ENCODE results near the gene SPATA9. TPM values are rescaled to one million over a fixed set of nuclear protein-coding genes. Genes with fewer than 3 reads are reported as not detected.
A peak's percentile ranks its signal among the peaks of the same experiment; 100 is the strongest.

Gene SPATA9
- total RNA-seq, 1 experiment from 2014 or later = not detected

GRCh38 chr5:95626701-95627100, 56.1 kb downstream of the SPATA9 start:
- TF ChIP-seq, protein P1, sequence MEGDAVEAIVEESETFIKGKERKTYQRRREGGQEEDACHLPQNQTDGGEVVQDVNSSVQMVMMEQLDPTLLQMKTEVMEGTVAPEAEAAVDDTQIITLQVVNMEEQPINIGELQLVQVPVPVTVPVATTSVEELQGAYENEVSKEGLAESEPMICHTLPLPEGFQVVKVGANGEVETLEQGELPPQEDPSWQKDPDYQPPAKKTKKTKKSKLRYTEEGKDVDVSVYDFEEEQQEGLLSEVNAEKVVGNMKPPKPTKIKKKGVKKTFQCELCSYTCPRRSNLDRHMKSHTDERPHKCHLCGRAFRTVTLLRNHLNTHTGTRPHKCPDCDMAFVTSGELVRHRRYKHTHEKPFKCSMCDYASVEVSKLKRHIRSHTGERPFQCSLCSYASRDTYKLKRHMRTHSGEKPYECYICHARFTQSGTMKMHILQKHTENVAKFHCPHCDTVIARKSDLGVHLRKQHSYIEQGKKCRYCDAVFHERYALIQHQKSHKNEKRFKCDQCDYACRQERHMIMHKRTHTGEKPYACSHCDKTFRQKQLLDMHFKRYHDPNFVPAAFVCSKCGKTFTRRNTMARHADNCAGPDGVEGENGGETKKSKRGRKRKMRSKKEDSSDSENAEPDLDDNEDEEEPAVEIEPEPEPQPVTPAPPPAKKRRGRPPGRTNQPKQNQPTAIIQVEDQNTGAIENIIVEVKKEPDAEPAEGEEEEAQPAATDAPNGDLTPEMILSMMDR (IDR thresholded peaks at IDR 0.05; ENCODE audit: unreplicated experiment) = no peak
- intact Hi-C loops (cut with micrococcal nuclease; ENCODE audit: unreplicated experiment) = no loop called here
- peaks cover 30% of the 10 kb centered on the region for H3K27me3 Mint-ChIP-seq (ENCODE audit: unreplicated experiment)
- no peak for DNase-seq
- BruUV-seq (replicated peaks) = no TSS peak
- H3K4me3 Mint-ChIP-seq (ENCODE audit: low read depth, unreplicated experiment) = no peak overlapping the region
- H3K9me3 Mint-ChIP-seq (ENCODE audit: low read depth, unreplicated experiment) = no peaks in the 10 kb centered on the region
- H3K27ac Mint-ChIP-seq (ENCODE audit: unreplicated experiment) = no peak overlapping the region
- CTCF ChIA-PET = no interaction called here
- peaks cover 1% of the 10 kb centered on the region for H3K36me3 Mint-ChIP-seq (ENCODE audit: insufficient read depth, unreplicated experiment)
- H3K4me1 Mint-ChIP-seq (ENCODE audit: low read depth, unreplicated experiment) = peaks cover 5% of the 10 kb centered on the region

- no peaks in the 10 kb centered on the region for H3K9me3 Mint-ChIP-seq (ENCODE audit: low read depth, unreplicated experiment)
- no peak overlapping the region for H3K27ac Mint-ChIP-seq (ENCODE audit: unreplicated experiment)
- TF ChIP-seq, protein P1 (IDR thresholded peaks at IDR 0.05; ENCODE audit: unreplicated experiment) = no peak
- intact Hi-C loops (cut with micrococcal nuclease; ENCODE audit: unreplicated experiment) = no loop called here
- no peak for DNase-seq
- H3K36me3 Mint-ChIP-seq (ENCODE audit: insufficient read depth, unreplicated experiment) = peaks cover 10% of the 10 kb centered on the region
- H3K4me3 Mint-ChIP-seq (ENCODE audit: low read depth, unreplicated experiment) = no peak overlapping the region
- BruUV-seq (replicated peaks) = no TSS peak
- peaks cover 9% of the 10 kb centered on the region for H3K4me1 Mint-ChIP-seq (ENCODE audit: low read depth, unreplicated experiment)
- peaks cover 35% of the 10 kb centered on the region for H3K27me3 Mint-ChIP-seq (ENCODE audit: unreplicated experiment)
- CTCF ChIA-PET = no interaction called here
These were observed 58.4 kb downstream of the SPATA9 start for GRCh38 chr5:95624368-95624767.

DNA sequence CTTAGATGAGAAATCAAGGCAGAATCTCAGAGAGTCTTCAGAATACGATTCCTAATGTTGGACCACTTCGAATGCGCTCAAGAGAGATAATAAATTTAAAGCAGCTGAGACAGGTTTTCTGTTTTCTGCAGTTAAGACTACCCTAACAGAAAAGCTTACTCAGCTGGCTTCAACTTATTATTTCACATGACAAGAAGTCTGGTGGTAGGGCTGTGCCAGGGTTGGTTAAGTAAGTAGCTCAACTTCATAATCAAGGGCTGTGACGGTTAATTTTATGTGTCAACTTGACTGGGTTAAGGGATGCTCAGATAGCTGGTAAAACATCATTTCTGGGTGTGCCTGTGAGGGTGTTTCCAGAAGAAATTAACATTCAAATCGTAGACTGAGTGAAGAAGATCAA, 59.1 kb downstream of the SPATA9 start:
- Mint-ChIP-seq H3K27ac (ENCODE audit: unreplicated experiment) (no peak overlapping the region), H3K9me3 (ENCODE audit: low read depth, unreplicated experiment) (no peaks in the 10 kb centered on the region), H3K27me3 (ENCODE audit: unreplicated experiment) (peaks cover 35% of the 10 kb centered on the region), H3K4me1 (ENCODE audit: low read depth, unreplicated experiment) (peaks cover 9% of the 10 kb centered on the region), H3K4me3 (ENCODE audit: low read depth, unreplicated experiment) (no peak overlapping the region), H3K36me3 (ENCODE audit: insufficient read depth, unreplicated experiment) (peaks cover 10% of the 10 kb centered on the region)
- no peak for DNase-seq
- CTCF ChIA-PET = interaction anchor here (0.7 to 0.9 kb wide), 2 partner anchors 13 to 42 kb away, joined by 3 to 5 read pairs; no protein-coding TSS in a partner anchor
- BruUV-seq (replicated peaks) = no TSS peak
- intact Hi-C loops (cut with micrococcal nuclease; ENCODE audit: unreplicated experiment) = no loop called here
- TF ChIP-seq, protein P1 (IDR thresholded peaks at IDR 0.05; ENCODE audit: unreplicated experiment) = no peak

DNA sequence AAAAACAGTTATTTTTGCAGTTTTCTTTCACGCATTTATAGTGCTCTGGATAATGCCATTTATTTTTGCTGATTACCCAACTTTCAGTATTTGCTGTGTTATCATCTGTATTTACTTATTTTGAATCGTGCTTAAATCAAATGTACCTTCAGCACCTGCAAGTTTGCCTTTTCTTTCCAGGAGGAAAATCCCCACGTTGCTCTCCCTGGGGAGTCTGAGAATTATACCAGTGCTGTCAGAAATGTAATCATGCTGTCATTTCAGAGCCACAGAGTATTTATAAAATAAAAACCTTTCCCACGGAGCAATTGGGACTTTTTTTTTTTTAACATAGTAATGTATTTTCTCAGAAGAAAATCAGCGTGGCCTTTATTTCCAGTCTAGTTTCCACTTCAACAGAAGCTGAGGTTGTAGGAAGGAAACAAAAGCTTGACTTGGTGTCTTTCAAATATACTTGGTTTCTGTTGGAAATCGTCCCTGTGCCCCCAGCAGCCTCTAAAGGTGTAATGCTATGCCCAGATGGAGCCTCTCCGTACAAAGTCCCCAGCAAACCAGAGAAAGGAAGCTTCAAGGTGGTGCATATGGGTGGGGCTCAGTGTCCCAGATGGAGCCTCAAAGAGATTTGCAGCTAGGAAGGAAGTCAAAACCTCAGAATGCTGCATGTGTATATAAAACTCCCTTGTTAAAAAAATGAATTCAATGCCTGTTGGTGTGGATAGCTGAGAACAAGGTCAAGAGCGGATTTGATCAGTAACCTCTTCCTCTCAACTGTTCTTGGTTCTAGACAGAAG, 60.8 kb downstream of the SPATA9 start:
- Mint-ChIP-seq H3K4me3 (ENCODE audit: low read depth, unreplicated experiment) (peak overlapping the region; percentile 73), H3K9me3 (ENCODE audit: low read depth, unreplicated experiment) (no peaks in the 10 kb centered on the region), H3K36me3 (ENCODE audit: insufficient read depth, unreplicated experiment) (peaks cover 10% of the 10 kb centered on the region), H3K4me1 (ENCODE audit: low read depth, unreplicated experiment) (peaks cover 9% of the 10 kb centered on the region), H3K27me3 (ENCODE audit: unreplicated experiment) (peaks cover 35% of the 10 kb centered on the region), H3K27ac (ENCODE audit: unreplicated experiment) (no peak overlapping the region)
- TF ChIP-seq, protein P1 (IDR thresholded peaks at IDR 0.05; ENCODE audit: unreplicated experiment) = no peak
- intact Hi-C loops (cut with micrococcal nuclease; ENCODE audit: unreplicated experiment) = no loop called here
- no peak for DNase-seq
- no TSS peak for BruUV-seq (replicated peaks)
- CTCF ChIA-PET = interaction anchor here (0.8 kb wide), 1 partner anchor 15 kb away, joined by 3 read pairs; no protein-coding TSS in a partner anchor

Measured in Calu3 (cell line).